Fibroblast of the aortic adventitia (primary cell): ENCODE data around the gene ARF1. TPM values are rescaled to one million over a fixed set of nuclear protein-coding genes. Genes with fewer than 3 reads are reported as not detected.

Experiments
- DNase-seq: peaks from one replicate; pipeline ENCODE4 v3.0.0-alpha.2; 2010; ENCODE audit warnings: low read depth
- H3K4me3 ChIP-seq: 2 replicates; pipeline ENCODE4 v1.5.1; 2011; ENCODE audit warnings: low read depth, mild to moderate bottlenecking, control low read depth, low read length, moderate library complexity
- total RNA-seq: library from RNA; depleted of rRNA; stranded (reverse); fragments of >200 nt; gene quantifications from 2 replicates; pipeline ENCODE4 v1.2.3, GENCODE V29; 2012; ENCODE audit warnings: low replicate concordance
- TF ChIP-seq, protein P1 (sequence below): IDR thresholded peaks from 2 replicates; pipeline ENCODE4 v1.5.1; 2011; ENCODE audit warnings: mild to moderate bottlenecking, low read length, control low read depth, inconsistent platforms; ENCODE audit not compliant: insufficient read depth

Gene ARF1
- total RNA-seq, 1 donor = 246 TPM

- DNase-seq = peak; percentile 19
- H3K4me3 ChIP-seq = no peak overlapping the region
- TF ChIP-seq, protein P1, sequence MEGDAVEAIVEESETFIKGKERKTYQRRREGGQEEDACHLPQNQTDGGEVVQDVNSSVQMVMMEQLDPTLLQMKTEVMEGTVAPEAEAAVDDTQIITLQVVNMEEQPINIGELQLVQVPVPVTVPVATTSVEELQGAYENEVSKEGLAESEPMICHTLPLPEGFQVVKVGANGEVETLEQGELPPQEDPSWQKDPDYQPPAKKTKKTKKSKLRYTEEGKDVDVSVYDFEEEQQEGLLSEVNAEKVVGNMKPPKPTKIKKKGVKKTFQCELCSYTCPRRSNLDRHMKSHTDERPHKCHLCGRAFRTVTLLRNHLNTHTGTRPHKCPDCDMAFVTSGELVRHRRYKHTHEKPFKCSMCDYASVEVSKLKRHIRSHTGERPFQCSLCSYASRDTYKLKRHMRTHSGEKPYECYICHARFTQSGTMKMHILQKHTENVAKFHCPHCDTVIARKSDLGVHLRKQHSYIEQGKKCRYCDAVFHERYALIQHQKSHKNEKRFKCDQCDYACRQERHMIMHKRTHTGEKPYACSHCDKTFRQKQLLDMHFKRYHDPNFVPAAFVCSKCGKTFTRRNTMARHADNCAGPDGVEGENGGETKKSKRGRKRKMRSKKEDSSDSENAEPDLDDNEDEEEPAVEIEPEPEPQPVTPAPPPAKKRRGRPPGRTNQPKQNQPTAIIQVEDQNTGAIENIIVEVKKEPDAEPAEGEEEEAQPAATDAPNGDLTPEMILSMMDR = no peak
Measured at GRCh38 chr1:228044961-228045360, 37.5 kb upstream of the ARF1 start.

- no peak for DNase-seq
- TF ChIP-seq, protein P1 = no peak
- no peak overlapping the region for H3K4me3 ChIP-seq
Measured at GRCh38 chr1:228045405-228045804, 37.1 kb upstream of the ARF1 start.

GRCh38 chr1:228045871-228046270 is 36.6 kb upstream of the ARF1 start:
- H3K4me3 ChIP-seq = no peak overlapping the region
- DNase-seq = no peak
- TF ChIP-seq, protein P1 = no peak

GRCh38 chr1:228046421-228047182 is 35.9 kb upstream of the ARF1 start:
- H3K4me3 ChIP-seq = no peak overlapping the region
- no peak for DNase-seq
- TF ChIP-seq, protein P1 = no peak

DNA sequence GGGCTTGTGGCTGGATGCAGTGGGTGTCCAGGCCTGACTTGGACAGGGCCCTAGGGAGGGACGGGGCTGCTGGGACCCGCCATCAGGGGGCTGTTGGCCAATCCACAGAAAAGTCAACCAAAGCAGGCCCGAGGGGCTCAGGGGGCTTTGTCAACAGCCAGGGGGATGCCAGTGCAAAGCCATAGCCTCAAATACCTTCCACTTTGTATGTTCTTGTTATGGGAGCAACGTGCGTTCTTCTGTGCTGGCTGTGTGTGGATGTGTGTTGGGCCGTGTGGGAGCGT is 35.4 kb upstream of the ARF1 start:
- TF ChIP-seq, protein P1 = no peak
- DNase-seq = no peak
- no peak overlapping the region for H3K4me3 ChIP-seq

- DNase-seq = no peak
- no peak overlapping the region for H3K4me3 ChIP-seq
- TF ChIP-seq, protein P1 = no peak
Measured at GRCh38 chr1:228048120-228048519, 34.4 kb upstream of the ARF1 start.
